BLaER1 treated with 17β-estradiol and CSF1 and Interleukin-3, amounts not matched to agents 10 nM and 100 nM (cell line): ENCODE results near the gene GRB14.

Source experiments
- H3K27ac ChIP-seq, 11 experiments: shearing (Covaris generic); formaldehyde crosslinking; 2 replicates each; pipeline ENCODE4 v1.8.1; 2022
- H3K27me3 ChIP-seq, 11 experiments: shearing (Covaris generic); formaldehyde crosslinking; 2 replicates each; pipeline ENCODE4 v1.8.1; 2022
- H3K36me3 ChIP-seq, 11 experiments: shearing (Covaris generic); formaldehyde crosslinking; 2 replicates each; pipeline ENCODE4 v1.8.1; 2022
- H3K4me1 ChIP-seq, 10 experiments: shearing (Covaris generic); formaldehyde crosslinking; 2 replicates each; pipeline ENCODE4 v1.8.1; 2022
- H3K4me2 ChIP-seq, 11 experiments: shearing (Covaris generic); formaldehyde crosslinking; 2 replicates each; pipeline ENCODE4 v1.8.1; 2022
- H3K4me3 ChIP-seq, 10 experiments: shearing (Covaris generic); formaldehyde crosslinking; 2 replicates each; pipeline ENCODE4 v1.8.1; 2022
- H3K9ac ChIP-seq, 11 experiments: shearing (Covaris generic); formaldehyde crosslinking; 2 replicates each; pipeline ENCODE4 v1.8.1; 2022
- H3K9me3 ChIP-seq, 11 experiments: shearing (Covaris generic); formaldehyde crosslinking; replicated peaks in 1 of 11; 2 replicates each; pipeline ENCODE4 v1.8.1; 2022
- H4K20me1 ChIP-seq, 11 experiments: shearing (Covaris generic); formaldehyde crosslinking; 2 replicates each; pipeline ENCODE4 v1.8.1; 2022
- Cebpa-rat ChIP-seq, 11 experiments: shearing (Covaris generic); IDR thresholded peaks; 2 replicates each; pipeline ENCODE4 v1.8.1; 2022

The GRB14 gene

DNA sequence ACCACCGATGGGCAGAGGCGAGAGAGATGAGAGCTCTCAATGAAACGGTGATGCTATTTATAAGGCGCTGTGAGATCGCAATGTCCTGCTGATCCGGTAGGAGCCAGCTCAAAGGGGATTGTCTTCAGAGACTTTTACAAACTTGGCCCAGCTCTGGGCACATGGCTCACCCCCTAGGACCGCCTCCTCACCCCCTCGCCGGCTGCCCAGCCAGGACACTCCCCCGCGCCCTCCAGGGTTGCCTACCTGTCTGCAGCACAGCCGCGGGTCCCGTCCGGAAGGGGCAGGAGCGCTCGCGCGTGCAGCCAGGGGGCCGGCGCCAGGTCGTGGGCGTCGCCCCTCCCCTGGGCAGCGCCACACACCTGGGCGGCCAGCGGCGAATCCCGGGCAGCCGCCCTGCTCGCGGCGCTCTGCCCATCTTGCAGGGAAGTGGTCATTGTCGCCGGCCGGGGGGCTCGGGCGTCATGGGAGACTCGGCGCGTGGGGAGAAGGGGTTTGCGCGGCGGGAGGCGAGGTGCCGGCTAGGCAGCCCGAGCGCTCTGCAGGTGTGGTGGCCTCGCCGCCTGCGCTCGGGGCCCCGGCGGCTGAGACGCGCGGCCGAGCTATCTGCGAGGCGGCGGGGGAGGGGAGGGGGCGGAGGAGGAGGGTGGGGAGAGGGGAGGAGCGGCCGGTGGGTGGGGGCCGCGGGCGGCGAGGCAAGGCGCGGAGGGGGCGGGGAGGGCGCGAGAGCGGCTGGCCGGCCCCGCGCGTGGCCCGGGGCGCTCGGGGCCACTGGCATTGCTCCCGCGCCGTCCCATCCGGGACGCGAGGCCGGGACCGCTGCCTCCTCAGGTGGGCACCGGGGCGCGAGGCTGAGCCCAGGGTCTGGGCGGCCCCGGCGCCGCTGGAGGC lies at the start of gene GRB14:
TSS of gene GRB14 (minus strand) at position 610 of the 891 bp plus-strand sequence. CDS start at position 437, 173 bp downstream.
- H3K4me3 ChIP-seq = no peak within 1 kb of the TSS
- TF ChIP-seq Cebpa-rat (IDR thresholded peaks at IDR 0.05) = no peak
- H3K27me3 ChIP-seq = no peaks in the 10 kb centered on the region
- H3K36me3 ChIP-seq = no peaks in the 10 kb centered on the region
- no peak within 1 kb of the TSS for H3K27ac ChIP-seq
- no peaks in the 10 kb centered on the region for H4K20me1 ChIP-seq
- H3K4me2 ChIP-seq = no peak within 1 kb of the TSS
- H3K4me1 ChIP-seq = no peaks in the 10 kb centered on the region
- peaks cover 4 to 18% (median 10%) of the 10 kb centered on the region in 11 experiments; a peak in 17 of 22 replicates for H3K9me3 ChIP-seq
- no peak within 1 kb of the TSS for H3K9ac ChIP-seq

DNA sequence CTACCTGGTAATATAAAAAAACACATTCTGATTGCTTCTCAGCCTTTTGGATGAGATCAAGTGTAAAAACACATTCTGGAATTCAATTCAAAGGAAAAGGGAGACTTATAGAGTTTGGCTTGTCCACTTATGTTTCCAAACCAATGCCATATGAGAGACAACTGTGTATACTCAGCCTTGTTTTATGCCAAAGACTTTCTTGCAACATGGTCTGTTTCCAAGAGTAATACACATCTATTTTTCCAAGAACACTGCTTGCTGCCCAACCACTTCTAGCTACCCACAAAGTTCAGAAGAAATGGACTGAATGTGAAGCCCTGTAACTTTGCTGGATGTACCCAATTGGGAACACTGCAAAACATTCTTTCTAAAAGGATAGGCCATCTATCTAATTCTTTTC lies 48.0 kb upstream of the GRB14 start:
- Histone ChIP-seq H3K27me3 (no peaks in the 10 kb centered on the region), H4K20me1 (no peaks in the 10 kb centered on the region), H3K4me3 (no peak overlapping the region), H3K36me3 (no peaks in the 10 kb centered on the region), H3K9me3 (no peaks in the 10 kb centered on the region), H3K9ac (no peak overlapping the region), H3K4me2 (no peak overlapping the region), H3K27ac (no peak overlapping the region), H3K4me1 (peaks cover 0 to 15% (median 10%) of the 10 kb centered on the region in 10 experiments; a peak in 13 of 20 replicates)
- no peak for TF ChIP-seq Cebpa-rat (IDR thresholded peaks at IDR 0.05)

DNA sequence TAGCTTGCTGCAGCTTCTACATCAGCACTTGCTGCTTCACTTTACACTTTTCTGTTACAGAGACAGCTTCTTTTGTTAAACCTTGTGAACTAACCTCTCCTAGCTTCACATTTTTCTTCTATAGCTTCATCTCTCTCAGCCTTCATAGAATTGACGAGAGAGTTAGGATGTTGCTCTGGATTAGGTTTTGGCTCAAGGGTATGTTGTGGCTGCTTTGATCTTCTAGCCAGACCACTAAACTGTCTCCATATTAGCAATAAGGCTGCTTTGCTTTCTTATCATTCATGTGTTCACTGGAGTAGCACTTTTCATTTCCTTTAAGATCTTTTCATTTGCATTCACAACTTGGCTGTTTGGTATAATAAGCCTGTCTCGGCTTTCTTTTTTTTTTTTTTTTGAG lies 46.3 kb upstream of the GRB14 start:
- no peak for TF ChIP-seq Cebpa-rat (IDR thresholded peaks at IDR 0.05)

DNA sequence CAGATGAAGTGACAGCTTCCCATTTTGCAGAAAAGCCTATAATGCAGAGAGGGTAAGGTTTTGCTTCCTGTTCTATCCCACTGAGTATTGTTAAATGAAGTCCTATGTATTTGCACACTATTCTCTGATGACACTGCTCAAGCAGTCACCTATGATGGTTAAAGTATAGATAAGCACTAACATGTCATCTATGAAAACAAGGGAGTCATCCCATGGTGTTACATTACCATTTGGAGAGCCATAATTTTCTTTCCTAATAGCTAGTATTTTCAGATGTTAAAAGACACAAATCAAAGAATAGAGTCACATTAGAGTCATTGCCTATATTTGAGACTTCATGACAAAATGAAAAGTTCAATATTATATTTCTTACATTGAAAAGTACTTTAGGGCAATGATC lies 42.8 kb upstream of the GRB14 start:
- no peaks in the 10 kb centered on the region for H3K36me3 ChIP-seq
- H3K4me2 ChIP-seq = no peak overlapping the region
- no peaks in the 10 kb centered on the region for H3K9me3 ChIP-seq
- H3K4me3 ChIP-seq = no peak overlapping the region
- no peak overlapping the region for H3K9ac ChIP-seq
- no peaks in the 10 kb centered on the region for H4K20me1 ChIP-seq
- H3K4me1 ChIP-seq = peaks cover 0 to 15% (median 10%) of the 10 kb centered on the region in 10 experiments; a peak in 13 of 20 replicates
- TF ChIP-seq Cebpa-rat (IDR thresholded peaks at IDR 0.05) = no peak
- H3K27ac ChIP-seq = no peak overlapping the region
- no peaks in the 10 kb centered on the region for H3K27me3 ChIP-seq

More for the DNA sequence above, 46.3 kb upstream of the GRB14 start:
- no peaks in the 10 kb centered on the region for H3K27me3 ChIP-seq
- H3K9me3 ChIP-seq = no peaks in the 10 kb centered on the region
- peak overlapping the region in 8 of 11 experiments; percentile 14 to 64 (median 54); a peak in 15 of 22 replicates for H3K4me2 ChIP-seq
- H3K4me3 ChIP-seq = no peak overlapping the region
- H3K4me1 ChIP-seq = peaks cover 0 to 15% (median 10%) of the 10 kb centered on the region in 10 experiments; a peak in 13 of 20 replicates
- no peak overlapping the region for H3K9ac ChIP-seq
- H4K20me1 ChIP-seq = no peaks in the 10 kb centered on the region
- H3K36me3 ChIP-seq = no peaks in the 10 kb centered on the region
- no peak overlapping the region for H3K27ac ChIP-seq

DNA sequence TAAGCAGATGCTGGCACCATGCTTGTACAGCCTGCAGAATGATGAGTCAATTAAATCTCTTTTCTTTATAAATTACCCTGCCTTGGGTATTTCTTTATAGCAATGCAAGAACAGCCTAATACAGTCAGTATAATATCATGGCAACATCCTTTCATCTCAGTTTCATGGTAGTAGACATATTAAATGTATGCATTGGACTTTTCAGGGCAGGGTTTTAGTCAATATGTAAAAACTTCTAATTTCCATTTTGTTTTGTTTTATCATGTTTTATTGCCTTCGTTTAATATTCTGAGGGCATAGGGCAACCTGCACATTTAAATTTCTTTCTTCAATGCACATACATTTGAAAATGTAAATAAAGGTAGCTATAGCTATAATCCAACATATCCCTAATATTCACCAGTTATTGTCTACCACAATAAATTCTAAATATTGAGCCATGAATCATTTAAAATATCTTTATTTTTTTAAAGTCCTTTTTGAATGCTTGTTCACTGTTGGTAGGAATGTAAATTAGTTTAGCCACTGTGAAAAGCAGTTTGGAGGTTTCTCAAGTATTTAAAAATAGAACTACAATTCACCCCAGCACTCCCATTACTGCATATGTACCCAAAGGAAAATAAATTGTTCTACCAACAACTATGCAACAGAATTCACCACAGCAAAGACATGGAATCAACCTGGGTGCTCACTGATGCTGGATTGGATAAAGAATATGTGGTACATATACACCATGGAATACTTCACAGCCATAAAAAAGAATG lies 41.8 kb upstream of the GRB14 start:
- H3K4me2 ChIP-seq = no peak overlapping the region
- H4K20me1 ChIP-seq = no peaks in the 10 kb centered on the region
- H3K4me1 ChIP-seq = peaks cover 0 to 10% (median 7%) of the 10 kb centered on the region in 10 experiments; a peak in 13 of 20 replicates
- no peak overlapping the region for H3K9ac ChIP-seq
- no peaks in the 10 kb centered on the region for H3K27me3 ChIP-seq
- H3K9me3 ChIP-seq = 0 out of 22 replicates have a peak, but pooled peaks cover 0 to under 1% (median 0%) of the 10 kb centered on the region in 11 experiments
- no peak overlapping the region for H3K4me3 ChIP-seq
- no peak for TF ChIP-seq Cebpa-rat (IDR thresholded peaks at IDR 0.05)
- no peaks in the 10 kb centered on the region for H3K36me3 ChIP-seq
- no peak overlapping the region for H3K27ac ChIP-seq

DNA sequence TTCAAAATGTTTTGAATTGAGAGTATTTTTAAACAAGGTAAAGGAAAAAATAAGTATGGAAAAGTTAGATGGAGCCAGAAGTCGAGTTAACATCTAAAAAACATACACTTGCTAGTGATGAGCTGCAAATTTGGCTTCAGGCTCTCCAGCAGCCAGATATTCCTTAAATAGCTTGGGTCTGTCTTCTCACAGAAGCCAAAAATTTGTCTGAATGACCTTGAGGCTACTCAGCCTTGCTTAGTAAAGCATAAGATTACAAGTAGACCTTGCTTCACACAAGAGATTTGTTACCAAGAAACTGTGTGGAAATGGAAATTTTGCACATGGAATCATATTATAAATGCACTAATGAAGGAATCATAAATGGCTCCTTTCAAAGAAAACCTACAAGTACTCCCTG lies 40.8 kb upstream of the GRB14 start:
- H4K20me1 ChIP-seq = no peaks in the 10 kb centered on the region
- peaks cover 0 to under 1% (median 0%) of the 10 kb centered on the region in 10 experiments; a peak in 1 of 20 replicates for H3K4me1 ChIP-seq
- 0 out of 22 replicates have a peak, but pooled peaks cover 0 to 5% (median 0%) of the 10 kb centered on the region in 11 experiments for H3K9me3 ChIP-seq
- no peak overlapping the region for H3K9ac ChIP-seq
- no peak overlapping the region for H3K4me3 ChIP-seq
- no peak overlapping the region for H3K4me2 ChIP-seq
- no peaks in the 10 kb centered on the region for H3K27me3 ChIP-seq
- no peak for TF ChIP-seq Cebpa-rat (IDR thresholded peaks at IDR 0.05)
- no peaks in the 10 kb centered on the region for H3K36me3 ChIP-seq
- no peak overlapping the region for H3K27ac ChIP-seq

DNA sequence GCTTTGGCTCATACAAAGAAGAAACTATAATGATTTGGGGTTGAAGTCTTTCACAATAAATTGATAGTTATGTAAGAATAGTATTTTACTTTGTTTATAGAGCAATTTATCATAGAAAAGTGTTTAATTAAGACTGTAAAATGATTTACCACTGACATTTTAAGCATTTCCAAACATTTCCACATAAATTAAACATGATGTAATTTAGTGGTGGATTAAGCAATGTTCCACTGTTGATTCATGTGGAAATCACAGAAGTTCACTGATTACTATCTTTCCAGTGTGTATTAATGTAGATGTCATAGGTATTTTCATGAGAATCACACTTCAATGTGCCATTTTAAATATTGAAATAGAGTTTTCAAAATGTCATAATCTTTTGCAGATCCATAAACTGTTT lies 40.1 kb upstream of the GRB14 start:
- H3K4me2 ChIP-seq = no peak overlapping the region
- 0 out of 22 replicates have a peak, but pooled peaks cover 0 to 5% (median 0%) of the 10 kb centered on the region in 11 experiments for H3K9me3 ChIP-seq
- no peaks in the 10 kb centered on the region for H3K27me3 ChIP-seq
- no peaks in the 10 kb centered on the region for H4K20me1 ChIP-seq
- H3K36me3 ChIP-seq = no peaks in the 10 kb centered on the region
- no peak for TF ChIP-seq Cebpa-rat (IDR thresholded peaks at IDR 0.05)
- no peaks in the 10 kb centered on the region for H3K4me1 ChIP-seq
- H3K9ac ChIP-seq = no peak overlapping the region
- no peak overlapping the region for H3K27ac ChIP-seq
- no peak overlapping the region for H3K4me3 ChIP-seq

DNA sequence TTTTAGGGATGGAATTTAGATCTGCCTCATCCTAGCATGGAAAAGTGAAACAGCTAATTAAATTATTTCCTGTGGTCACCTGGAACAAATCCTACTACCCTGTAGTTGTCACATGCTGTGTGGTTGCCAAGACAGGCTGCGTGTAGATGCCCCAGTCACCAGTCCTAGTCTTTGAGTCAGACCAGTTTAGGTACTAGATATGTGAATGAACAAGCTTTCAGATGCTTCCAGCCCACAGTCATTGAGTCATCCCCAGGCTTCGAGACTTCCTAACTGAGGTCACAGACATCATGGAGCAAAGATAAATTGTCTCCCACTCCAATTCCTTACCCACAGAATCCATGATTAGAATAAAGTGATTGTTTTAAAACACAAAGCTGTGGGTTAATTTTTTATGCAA lies 35.8 kb upstream of the GRB14 start:
- Histone ChIP-seq H3K9me3 (0 out of 22 replicates have a peak, but pooled peaks cover 0 to 5% (median 0%) of the 10 kb centered on the region in 11 experiments), H3K27me3 (no peaks in the 10 kb centered on the region), H4K20me1 (no peaks in the 10 kb centered on the region), H3K4me2 (no peak overlapping the region), H3K9ac (no peak overlapping the region), H3K4me1 (no peaks in the 10 kb centered on the region), H3K27ac (no peak overlapping the region), H3K36me3 (no peaks in the 10 kb centered on the region), H3K4me3 (no peak overlapping the region)
- TF ChIP-seq Cebpa-rat (IDR thresholded peaks at IDR 0.05) = no peak

DNA sequence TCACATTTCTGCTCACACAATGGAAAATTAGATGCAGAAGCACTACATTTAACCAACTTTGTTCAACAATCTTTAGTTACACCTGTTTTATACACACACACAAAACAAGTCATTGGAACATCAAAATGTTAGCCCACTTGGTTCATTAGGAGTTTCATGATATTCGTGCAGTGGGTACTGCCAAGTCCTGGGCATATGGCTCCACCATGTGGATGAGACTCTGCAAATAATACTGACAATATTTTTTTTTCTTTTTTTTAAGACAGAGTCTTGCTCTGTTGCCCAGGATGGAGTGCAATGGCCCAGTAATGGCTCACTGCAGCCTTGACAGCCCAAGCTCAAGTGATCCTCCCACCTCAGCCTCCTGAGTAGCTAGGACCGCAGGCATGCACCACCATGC lies 34.5 kb upstream of the GRB14 start:
- Histone ChIP-seq H4K20me1 (no peaks in the 10 kb centered on the region), H3K9me3 (peaks cover under 1 to 14% (median 7%) of the 10 kb centered on the region in 11 experiments; a peak in 11 of 22 replicates), H3K4me1 (no peaks in the 10 kb centered on the region), H3K9ac (no peak overlapping the region), H3K27me3 (no peaks in the 10 kb centered on the region), H3K4me2 (no peak overlapping the region), H3K36me3 (no peaks in the 10 kb centered on the region), H3K4me3 (no peak overlapping the region), H3K27ac (no peak overlapping the region)
- TF ChIP-seq Cebpa-rat (IDR thresholded peaks at IDR 0.05) = no peak
